NCI-H2081 treated with DMSO at 0.1 percent for 48 hours (cell line): ENCODE data around the gene FAM120A.

ENCODE experiments used
- DNase-seq: peaks from one replicate; lab custom pipeline; 2025; lab: John Stamatoyannopoulos, UW

The FAM120A gene

DNA sequence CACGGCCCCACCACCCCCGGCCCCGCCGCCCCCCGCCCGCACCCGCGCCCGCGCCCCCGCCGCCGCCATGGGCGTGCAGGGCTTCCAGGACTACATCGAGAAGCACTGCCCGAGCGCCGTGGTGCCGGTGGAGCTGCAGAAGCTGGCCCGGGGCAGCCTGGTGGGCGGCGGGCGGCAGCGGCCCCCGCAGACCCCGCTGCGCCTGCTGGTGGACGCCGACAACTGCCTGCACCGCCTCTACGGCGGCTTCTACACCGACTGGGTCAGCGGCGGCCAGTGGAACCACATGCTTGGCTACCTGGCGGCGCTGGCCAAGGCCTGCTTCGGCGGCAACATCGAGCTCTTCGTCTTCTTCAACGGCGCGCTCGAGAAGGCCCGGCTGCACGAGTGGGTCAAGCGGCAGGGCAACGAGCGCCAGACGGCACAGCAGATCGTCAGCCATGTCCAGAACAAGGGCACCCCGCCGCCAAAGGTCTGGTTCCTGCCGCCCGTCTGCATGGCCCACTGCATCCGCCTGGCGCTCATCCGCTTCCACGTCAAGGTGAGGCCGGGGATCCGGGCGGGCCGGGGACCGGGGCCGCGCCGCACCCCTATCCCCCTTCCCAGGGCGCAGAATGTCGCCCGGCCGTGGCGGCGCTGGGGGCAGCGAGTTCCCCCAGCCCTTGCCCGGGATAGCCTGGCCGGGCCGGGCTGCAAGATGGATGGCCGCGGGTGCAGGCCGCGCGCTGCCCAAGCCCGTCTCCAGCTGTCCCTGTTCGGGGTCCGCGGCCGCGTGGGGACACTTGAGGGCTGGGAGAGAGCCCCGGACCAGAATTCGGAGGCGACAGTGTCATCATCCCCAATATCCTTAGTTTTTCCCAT is 594 bp downstream of the FAM120A start:
- DNase-seq: no peak

- no peak for DNase-seq
These were observed 1.2 kb downstream of the FAM120A start for GRCh38 chr9:93452710-93453046.

GRCh38 chr9:93453047-93453914 is 1.8 kb downstream of the FAM120A start, which contains the start of gene FAM120AOS:
TSS of gene FAM120AOS (minus strand) at chr9:93453581. CDS start at chr9:93452709, 872 bp downstream.
- DNase-seq: peak; percentile 58

GRCh38 chr9:93456022-93456421 is 4.5 kb downstream of the FAM120A start:
- DNase-seq: no peak

DNA sequence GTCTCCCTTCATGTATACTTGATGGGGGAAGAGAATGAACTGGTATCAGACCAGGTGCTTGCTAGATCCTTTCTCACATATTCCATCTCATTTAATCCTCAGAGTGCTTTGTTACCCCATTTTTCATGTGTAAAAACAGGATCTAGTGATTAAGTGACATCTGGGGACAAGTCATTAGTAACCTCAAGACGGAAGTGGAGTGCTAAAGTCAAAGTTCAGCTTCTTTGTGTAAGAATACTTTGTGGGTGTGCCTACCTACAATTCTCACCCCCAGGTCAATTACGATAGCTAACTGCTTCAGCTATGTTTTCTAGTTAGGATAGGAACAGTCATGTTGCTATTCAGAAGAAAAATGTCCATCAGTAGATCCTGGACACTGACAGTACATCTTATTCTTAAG is 5.0 kb downstream of the FAM120A start:
- DNase-seq: no peak

GRCh38 chr9:93457006-93457405 is 5.5 kb downstream of the FAM120A start:
- DNase-seq: no peak

DNA sequence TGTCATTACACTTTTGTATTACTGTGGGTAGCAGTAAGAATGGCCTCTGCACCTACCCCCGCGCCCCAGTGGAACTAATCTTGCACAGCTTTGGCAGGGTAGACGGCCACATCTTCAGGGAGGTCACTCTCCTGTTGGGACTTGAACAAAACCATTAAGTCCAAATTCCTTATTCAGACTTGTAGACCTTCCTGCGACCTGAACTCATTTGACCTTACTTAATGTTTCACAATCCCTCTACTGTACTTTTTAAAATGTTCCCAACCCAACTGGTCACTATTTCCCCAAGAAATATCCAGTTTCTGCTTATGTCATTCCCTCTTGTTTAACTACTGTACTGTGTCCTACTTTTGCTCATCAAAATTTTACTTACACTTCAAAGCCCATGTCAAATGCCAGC is 7.2 kb downstream of the FAM120A start:
- DNase-seq: no peak

DNA sequence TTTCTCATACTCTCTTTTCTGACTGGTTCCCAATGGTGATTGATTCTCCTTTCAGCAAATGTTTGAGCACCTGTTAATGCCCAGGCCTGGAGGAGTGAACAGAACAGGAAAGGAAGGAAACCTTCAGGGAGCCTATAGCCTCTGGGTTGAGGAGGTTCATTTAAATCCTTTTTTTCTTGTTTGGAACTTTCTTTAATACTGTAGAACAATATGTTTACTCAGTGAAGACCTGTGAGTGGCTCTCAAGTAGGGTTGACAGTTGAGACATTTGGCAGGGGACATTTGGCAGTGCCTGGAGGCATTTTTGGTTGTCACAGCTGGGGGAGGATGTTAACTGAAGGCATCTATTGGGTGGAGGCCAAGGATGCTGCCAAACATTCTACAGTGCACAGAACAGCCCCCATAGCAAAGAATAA is 8.0 kb downstream of the FAM120A start:
- DNase-seq: no peak

- no peak for DNase-seq
These were observed 9.4 kb downstream of the FAM120A start for GRCh38 chr9:93460689-93461413.

DNA sequence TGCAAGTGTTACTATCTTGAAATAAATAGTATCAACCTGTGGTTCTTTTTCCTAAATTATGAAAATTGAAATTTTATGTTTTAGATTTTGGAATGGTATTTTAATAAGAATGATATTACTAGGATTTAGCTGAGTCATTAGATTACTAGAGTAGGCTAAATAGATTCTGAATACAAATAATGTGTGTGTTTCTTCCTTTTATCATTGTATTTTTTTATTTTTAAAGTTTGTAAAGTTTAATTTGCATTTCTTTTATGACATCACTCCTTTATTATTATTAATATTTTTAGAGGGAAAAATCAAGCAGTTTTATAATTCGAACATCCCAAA is 9.9 kb downstream of the FAM120A start:
- no peak for DNase-seq

- DNase-seq: no peak
These were observed 10.3 kb downstream of the FAM120A start for GRCh38 chr9:93461821-93462220.

DNA sequence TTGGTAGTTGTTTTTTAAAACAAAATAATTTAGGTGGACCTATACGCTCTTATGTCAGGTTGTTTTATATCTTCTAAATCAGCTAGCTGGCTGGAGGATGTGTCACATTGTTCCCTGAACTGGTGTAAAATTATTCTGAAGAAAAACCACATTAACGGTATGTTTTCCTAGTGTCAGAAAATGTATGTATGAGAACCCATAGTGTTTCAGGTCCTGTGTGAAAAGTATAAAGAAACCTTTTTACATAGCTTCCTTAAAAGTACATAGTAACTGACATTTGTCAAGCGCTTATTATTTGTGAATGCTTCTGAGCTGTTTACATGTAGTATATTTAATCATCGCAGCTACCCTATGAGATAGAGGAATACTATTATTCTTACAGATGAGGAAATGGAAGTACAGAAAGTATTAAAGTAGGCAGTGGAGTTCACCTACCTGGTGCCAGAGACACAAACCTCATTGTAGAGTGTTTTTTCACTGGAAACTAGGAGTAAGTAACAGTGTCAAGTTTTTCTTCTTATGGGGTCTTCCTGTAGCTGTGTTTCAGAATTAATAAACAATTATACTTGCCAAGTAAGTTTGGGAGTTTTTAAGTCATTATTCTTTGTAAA is 12.3 kb downstream of the FAM120A start:
- no peak for DNase-seq

DNA sequence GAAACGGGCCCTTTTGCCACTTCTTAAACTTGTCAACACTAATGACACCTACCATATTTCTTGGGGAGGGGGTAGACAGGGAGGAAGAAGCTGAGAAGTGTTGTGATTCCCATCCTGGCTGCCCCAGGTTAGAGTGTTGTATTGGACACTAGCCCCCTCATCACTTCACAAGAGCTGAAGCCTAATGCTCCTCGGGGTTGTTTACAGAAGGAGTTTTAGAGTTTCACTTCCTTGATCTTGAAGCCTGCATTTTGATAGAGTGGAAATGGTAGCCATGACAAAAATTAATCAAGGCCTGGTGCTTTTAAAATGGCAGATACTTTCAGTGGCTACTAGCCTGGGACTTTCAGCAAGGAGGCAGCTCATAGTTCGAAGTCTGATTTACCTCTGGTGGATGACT is 12.9 kb downstream of the FAM120A start:
- DNase-seq: no peak

GRCh38 chr9:93464876-93465275 is 13.4 kb downstream of the FAM120A start:
- DNase-seq: no peak

GRCh38 chr9:93465855-93466254 is 14.4 kb downstream of the FAM120A start:
- no peak for DNase-seq

GRCh38 chr9:93466416-93467061 is 15.1 kb downstream of the FAM120A start:
- no peak for DNase-seq

DNA sequence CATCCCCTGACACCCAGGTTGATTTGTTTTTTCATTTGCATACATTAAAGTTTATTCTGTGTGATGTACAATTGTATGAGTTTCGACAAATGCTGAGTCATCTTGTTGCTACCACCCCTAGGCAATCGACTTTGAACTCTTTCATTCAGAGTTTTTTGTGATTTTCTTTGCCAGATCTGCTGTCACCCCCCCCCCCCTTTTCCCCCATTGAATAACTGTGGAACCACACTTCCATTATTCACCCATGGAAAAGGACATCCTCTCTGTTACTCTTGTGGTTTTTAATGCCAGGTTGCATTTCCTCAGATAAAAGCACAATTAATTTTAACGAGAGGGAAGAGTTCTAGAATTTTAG is 15.6 kb downstream of the FAM120A start:
- no peak for DNase-seq

GRCh38 chr9:93467462-93467861 is 16.0 kb downstream of the FAM120A start:
- DNase-seq: no peak

DNA sequence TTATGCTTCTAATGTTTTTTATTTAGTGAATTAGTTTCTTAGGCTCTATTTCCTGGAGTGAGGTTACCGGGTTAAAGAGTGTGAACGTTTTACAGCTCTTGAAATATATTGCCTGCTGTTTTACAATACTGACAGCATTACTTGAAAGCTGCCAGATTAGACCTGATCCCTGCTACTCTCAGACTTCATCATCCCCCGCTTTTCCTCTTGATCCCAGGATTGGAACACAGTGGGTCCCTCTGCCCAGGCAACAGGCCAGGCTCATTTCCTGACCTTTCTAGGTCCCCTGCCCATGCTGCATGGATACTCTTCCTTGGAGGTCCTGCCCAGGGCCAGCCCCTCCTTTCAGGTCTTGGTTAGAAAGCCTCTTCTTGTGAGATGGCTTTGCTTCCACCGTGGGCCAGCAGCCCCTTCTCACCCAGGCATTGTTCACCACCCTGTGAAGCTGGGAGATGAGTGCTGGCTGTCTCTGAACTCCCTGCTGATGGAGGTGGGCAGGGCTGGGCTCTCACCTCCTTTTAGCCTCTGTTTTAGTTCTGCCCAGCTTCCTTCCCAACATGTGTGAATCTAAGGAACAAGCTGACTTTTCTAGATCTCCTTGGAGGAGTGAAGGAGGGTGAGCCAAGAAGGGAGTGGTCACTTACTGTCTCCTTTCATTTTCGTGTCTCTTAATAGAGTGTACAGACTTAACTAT is 17.4 kb downstream of the FAM120A start:
- DNase-seq: no peak

GRCh38 chr9:93470391-93470790 is 18.9 kb downstream of the FAM120A start:
- DNase-seq: no peak

DNA sequence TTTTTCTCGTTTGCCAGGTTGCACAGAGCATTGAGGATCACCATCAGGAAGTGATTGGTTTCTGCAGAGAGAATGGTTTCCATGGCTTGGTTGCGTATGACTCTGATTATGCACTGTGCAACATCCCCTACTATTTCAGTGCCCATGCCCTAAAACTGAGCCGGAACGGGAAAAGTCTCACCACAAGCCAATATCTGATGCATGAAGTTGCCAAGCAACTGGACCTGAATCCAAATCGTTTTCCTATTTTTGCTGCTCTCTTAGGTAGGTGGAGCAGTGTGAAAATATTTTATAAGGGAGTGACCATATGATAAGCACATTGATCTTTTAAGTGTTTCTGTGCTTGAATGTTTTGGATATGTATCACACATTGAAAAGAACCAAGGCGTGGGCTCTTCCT is 19.6 kb downstream of the FAM120A start:
- DNase-seq: no peak
